HG02938 (cell line): ENCODE measurements around the gene UBE2I.
"Not testable (repeated sequence)": the region's sequence is repeated elsewhere in the genome, so short reads cannot be mapped to it uniquely, and the experiment has no call there.

Source experiments
- ATAC-seq: cut with Tn5 transposase; IDR thresholded peaks from one replicate; pipeline ENCODE4 v1.9.1; 2021; ENCODE audit warnings: mild to moderate bottlenecking, moderate library complexity; ENCODE audit not compliant: unreplicated experiment

Gene UBE2I

DNA sequence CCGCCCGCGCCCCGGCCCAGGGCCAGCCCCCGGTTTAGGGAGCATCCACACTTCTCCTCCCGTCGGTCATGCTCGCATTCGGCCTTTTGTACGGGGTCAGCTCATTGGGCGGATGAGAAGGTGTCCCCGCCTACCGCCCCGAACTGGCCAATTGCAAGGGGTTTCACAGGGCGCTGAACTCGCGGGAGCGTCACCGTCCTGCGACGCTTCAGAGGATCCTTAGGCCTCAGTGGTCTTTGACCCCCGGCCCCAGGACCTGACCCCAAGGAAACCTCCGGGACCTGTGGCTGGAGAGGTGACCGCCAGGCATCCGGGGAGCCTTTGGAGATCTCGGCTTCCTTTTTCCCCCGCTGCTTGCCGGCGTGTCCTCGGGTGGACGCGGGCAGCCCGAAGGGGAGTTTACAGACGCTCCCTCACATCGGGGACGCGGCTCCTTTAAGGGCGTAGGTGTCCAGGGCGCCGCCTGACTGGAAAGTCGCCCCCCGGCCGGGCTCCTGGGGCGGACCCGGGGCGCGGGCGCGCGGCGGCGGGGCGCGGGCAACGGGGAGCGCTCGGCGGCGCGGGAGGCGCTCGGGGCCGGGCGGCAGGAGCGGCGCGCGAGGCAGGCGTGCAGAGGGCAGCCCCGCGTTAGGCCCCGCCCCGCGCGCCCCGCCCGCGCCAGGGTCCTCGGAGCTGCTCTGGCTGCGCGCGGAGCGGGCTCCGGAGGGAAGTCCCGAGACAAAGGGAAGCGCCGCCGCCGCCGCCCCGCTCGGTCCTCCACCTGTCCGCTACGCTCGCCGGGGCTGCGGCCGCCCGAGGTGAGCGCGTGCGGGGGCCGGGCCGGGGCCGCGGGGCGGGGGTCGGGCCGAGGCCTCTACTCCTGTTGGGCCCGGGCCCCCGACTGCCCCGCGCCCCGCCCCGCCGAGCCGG lies at the start of gene UBE2I:
TSS of gene UBE2I (plus strand) at position 660 of the 909 bp plus-strand sequence. CDS start 4,395 bp downstream, outside the sequence.
- peak; percentile 52 for ATAC-seq

- no peak for ATAC-seq
Measured at GRCh38 chr16:1259760-1260068, 49.7 kb upstream of the UBE2I start.

DNA sequence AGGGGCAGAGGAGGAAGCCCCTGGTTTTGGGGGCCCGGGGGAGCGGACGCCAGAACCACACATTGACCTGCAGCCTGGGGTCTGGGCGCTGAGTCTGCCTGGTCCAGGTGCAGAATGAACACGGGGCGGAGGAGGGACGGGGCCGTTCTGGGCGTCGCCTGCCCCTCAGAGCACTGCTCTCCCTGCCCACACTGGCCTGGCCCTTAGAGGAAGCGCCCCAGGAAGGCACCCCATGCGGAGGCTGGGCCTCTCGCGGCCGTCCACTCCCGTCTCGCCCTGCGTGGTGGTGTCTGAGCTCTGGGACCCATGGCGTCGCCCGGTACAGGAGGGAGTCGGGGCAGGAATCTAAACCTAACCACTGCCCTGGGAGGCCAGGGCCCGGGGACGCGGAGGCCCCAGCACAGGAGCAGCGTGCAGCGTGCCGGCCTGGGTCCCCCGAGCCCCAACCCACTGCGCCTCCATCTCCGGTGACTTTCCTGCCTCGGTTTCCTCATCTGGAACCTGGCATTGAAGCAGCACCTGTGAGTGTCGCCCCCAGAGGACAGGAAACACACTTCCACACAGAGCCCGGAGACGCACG lies 49.2 kb upstream of the UBE2I start:
- ATAC-seq: no peak

DNA sequence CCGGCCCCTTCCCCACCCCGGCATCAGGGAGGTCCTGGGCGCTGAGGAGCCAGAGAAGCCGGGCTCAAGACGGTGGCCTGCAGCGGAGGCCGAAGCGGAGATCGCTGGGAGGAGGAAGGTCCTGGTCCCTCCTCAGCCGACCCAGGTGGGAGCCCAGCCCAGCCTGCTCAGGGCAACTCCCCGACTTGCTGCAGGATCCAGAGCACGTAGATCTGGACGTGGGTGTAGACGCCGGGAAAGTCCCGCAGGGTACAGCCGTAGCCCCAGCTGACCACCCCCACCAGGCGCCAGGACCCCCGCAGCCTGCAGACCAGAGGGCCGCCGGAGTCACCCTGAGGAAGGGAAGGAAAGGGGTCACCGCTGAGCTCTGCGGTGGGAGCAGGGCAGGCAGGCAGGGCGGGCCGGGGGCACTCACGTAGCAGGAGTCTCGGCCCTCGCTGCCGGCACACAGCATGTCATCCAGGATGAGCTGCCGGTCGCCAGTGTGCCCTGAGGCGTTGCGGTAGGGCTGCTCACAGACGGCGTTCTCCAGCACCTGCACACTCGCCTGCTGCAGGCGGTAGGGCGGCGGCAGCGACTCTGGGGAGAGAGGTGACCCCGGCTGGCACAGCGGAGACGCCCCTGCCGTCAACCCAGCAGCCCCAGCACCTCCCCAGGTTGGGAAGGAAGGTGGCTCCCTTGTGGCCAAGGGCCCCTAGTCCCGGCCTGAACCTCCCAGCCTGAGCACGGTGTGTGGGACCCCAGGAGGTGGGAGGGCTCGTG lies 48.1 kb upstream of the UBE2I start:
- no peak for ATAC-seq

DNA sequence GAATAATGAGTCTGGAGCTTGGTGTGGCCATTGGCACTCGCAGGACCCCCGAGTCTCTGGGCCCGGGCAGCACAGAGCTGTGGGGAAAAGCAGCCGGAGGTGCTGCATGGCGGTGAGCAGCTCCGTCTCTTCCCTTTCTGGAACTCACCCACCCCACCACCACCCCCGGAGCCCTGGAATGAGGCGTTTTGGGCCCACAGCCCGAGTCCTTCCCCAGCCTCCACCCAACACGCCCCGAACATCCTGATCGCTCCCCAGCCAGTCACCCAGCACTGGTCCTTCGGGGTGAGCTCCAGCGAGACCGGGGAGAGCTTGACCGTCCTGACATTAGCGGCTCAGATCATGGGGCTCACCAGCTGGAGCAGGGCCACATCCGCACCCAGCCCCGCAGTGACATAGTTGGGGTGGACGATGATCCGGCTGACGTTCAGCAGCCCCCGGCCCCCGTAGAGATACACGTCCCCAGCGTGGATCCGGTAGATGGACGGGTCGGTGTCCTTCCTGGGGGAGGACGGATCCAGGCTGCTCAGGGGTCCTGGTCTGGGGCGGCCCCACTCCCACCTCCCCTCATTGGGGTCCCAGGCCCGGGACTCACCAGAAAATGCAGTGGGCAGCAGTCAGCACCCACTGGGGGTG lies 47.1 kb upstream of the UBE2I start:
- no peak for ATAC-seq

GRCh38 chr16:1262846-1263221 lies 46.6 kb upstream of the UBE2I start:
- no peak for ATAC-seq

GRCh38 chr16:1263591-1264344 lies 45.7 kb upstream of the UBE2I start:
- ATAC-seq: no peak

- no peak for ATAC-seq
Measured at GRCh38 chr16:1264345-1265089, 44.9 kb upstream of the UBE2I start.

DNA sequence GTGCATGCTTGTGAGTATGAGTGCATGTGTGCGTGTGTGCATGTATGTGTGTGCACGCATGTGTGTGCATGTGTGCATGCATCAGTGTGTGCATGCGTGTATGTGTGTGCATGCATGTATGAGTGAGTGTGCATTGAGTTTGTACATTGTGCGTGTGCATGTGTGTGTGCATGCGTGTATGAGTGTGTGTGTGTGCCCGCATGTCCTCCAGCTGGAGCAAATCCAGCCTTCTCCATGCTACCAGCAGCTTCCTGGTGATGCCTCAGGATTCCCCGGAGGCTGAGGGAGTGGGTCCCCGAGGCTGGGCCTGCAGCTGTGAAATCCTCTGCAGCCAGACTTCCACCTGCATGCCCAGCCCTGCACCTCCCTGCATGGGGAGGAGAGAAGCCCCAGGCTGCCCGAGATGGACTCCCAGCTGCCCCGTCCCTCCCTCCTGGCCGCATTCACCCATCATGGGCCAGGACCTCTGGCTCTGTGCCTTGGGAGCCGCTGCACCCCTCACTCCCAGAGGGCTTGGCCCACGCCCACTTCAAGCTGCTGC lies 44.3 kb upstream of the UBE2I start:
- no peak for ATAC-seq

DNA sequence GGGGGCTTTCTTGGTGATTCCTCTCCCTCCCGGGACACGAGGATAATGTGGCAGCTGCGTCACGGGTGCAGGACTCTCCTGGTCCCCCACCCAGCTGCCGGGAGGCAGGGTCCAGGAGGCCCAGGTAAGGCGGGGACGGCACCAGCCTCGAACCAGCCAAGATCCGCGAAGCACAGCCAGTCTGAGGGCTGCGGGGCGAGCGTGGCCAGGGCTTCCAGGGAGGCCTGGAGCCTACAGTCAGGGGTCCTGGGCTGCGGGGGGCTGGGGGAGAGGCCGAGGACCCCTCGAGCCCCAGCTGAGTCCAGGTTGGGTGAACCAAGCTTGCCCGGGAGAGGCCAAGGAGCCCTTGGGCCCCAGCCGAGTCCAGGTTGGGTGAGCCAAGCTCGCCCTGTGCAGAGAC lies 43.6 kb upstream of the UBE2I start:
- no peak for ATAC-seq

GRCh38 chr16:1269418-1269817 lies 40.0 kb upstream of the UBE2I start:
- ATAC-seq: not testable (repeated sequence)

- no peak for ATAC-seq
Measured at GRCh38 chr16:1271380-1271723, 38.1 kb upstream of the UBE2I start.

GRCh38 chr16:1271724-1272413 lies 37.6 kb upstream of the UBE2I start:
- ATAC-seq: not testable (repeated sequence)

GRCh38 chr16:1272453-1273198 lies 36.8 kb upstream of the UBE2I start:
- no peak for ATAC-seq

GRCh38 chr16:1273816-1274215 lies 35.6 kb upstream of the UBE2I start:
- no peak for ATAC-seq

DNA sequence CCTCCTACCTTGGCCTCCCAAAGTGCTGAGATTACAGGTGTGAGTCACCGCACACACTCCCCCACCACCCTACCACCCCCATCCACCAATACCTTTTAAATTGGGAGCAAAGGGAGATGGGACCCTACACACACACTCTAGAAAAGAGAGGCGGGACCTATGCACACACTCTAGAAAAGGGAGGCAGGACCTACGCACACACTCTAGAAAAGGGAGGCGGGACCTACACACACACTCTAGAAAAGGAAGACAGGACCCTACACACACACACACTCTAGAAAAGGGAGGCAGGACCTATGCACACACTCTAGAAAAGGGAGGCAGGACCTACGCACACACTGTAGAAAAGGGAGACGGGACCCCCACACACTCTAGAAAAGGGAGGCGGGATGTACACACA lies 34.7 kb upstream of the UBE2I start:
- ATAC-seq: no peak

- ATAC-seq: no peak
Measured at GRCh38 chr16:1275791-1276579, 33.5 kb upstream of the UBE2I start.

GRCh38 chr16:1276580-1276878 lies 32.9 kb upstream of the UBE2I start:
- no peak for ATAC-seq
